Immature natural killer cell (primary cell): ENCODE results near the gene ETV7. TPM values are rescaled to one million over a fixed set of nuclear protein-coding genes. Genes with fewer than 3 reads are reported as not detected.
"Not testable (repeated sequence)": the region's sequence is repeated elsewhere in the genome, so short reads cannot be mapped to it uniquely, and the experiment has no call there.

Experiments used
- DNase-seq, 3 donors: peaks; one replicate each; pipeline ENCODE4 v3.0.0; 2022; ENCODE audit warnings: mixed read lengths in 1 of 3
- H3K27ac Mint-ChIP-seq, 6 donors: one replicate each; pipeline ENCODE4 v1.8.0; 2020; ENCODE audit warnings: mixed read lengths in 6 of 6, mild to moderate bottlenecking in 5 of 6, inconsistent platforms in 4 of 6, moderate library complexity in 3 of 6
- H3K27me3 Mint-ChIP-seq, 3 donors: one replicate each; pipeline ENCODE4 v1.8.0; 2020 to 2021; ENCODE audit warnings: low read depth in 3 of 3, mild to moderate bottlenecking in 3 of 3, mixed read lengths in 3 of 3, moderate library complexity in 3 of 3, inconsistent platforms in 1 of 3
- H3K36me3 Mint-ChIP-seq, 3 donors: one replicate each; pipeline ENCODE4 v1.8.0; 2020; ENCODE audit warnings: mixed read lengths in 3 of 3, inconsistent platforms in 2 of 3, mild to moderate bottlenecking in 2 of 3
- H3K4me1 Mint-ChIP-seq, 2 donors: one replicate each; pipeline ENCODE4 v1.8.0; 2020; ENCODE audit warnings: inconsistent platforms in 2 of 2, mild to moderate bottlenecking in 2 of 2, mixed read lengths in 2 of 2, moderate library complexity in 1 of 2
- H3K4me3 Mint-ChIP-seq, 5 donors: one replicate each; pipeline ENCODE4 v1.8.0; 2020; ENCODE audit warnings: mild to moderate bottlenecking in 5 of 5, mixed read lengths in 5 of 5, inconsistent platforms in 3 of 5, moderate library complexity in 3 of 5
- H3K9me3 Mint-ChIP-seq, 6 donors: one replicate each; pipeline ENCODE4 v1.8.0; 2020; ENCODE audit warnings: mild to moderate bottlenecking in 6 of 6, mixed read lengths in 6 of 6, inconsistent platforms in 4 of 6, moderate library complexity in 3 of 6
- polyA plus RNA-seq, 3 donors: library from polyadenylated mRNA; unstranded; fragments of 300-500 nt; fragmentation: Illumina TruSeq; gene quantifications; one replicate each; pipeline ENCODE4 v1.2.3, GENCODE V29; 2021

Gene ETV7
- polyA plus RNA-seq, 3 donors from 2014 or later: 2.0 TPM; not detected in 2

DNA sequence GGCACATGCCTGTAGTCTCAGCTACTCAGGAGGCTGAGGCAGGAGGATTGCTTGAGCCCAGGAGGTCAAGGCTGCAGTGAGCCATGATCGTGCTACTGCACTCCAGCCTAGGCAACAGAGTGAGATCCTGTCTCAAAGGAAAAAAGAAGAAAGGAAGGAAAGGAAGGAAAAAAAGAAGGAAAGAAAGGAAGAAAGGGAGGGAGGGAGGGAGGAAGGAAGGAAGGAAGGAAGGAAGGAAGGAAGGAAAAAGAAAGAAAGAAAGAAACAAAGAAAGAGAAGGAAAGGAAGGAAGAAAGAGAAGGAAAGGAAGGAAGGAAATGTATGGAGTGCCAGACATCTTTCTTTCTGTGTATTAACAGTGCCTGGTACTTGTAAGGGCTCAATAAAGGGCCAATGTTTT, 49.2 kb downstream of the ETV7 start:
- not testable (repeated sequence) for DNase-seq, H3K4me3 Mint-ChIP-seq, H3K36me3 Mint-ChIP-seq, H3K9me3 Mint-ChIP-seq
- peaks cover 7 to 16% (median 13%) of the 10 kb centered on the region in 3 donors for H3K27me3 Mint-ChIP-seq
- H3K27ac Mint-ChIP-seq: peak overlapping the region in 1 of 6 donors; percentile 28
- H3K4me1 Mint-ChIP-seq: peaks cover 9 to 19% of the 10 kb centered on the region in 2 donors

DNA sequence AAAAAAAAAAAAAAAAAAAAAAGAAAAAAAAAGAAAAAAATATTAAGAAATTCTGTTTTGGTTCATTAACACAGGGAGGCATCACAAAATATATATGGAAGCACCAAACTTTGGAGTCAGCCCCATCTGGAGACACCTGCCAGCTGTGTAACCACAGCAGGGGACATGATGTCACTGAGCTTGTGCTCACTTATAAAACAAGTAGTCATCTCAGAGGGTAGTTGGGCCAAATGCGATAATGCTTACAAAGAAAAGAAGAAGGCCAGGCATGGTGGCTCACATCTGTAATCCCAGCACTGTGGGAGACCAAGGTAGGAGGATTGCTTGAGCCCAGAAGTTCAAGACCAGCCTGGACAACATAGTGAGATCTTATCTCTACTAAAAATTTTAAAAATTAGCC, 49.7 kb downstream of the ETV7 start:
- Mint-ChIP-seq H3K27ac (no peak overlapping the region), H3K4me1 (peaks cover 9 to 19% of the 10 kb centered on the region in 2 donors)

DNA sequence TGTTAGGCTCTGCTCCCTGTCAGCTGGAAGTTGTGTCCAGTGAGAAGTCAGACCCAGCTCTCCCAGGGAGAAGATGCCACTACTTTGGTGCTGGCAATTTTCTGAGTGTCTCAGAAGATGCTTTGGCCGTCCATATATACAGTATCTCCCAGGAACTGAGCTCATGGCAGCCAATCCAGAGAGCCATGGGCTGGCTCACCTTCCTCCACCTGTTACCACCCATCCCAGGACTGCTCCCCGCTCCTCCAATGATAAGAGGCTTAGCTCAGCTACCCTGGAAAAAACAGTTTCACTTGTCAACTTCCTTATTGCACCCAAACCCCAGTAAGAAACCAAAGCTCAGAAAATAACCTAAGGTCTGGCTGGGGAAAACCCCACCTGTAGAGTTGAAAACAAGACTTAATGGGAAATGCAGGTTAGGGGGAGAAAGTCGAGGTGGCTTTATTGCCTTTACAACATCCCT, 50.7 kb downstream of the ETV7 start, which contains the start of gene BNIP5:
BNIP5 (minus strand) TSS at position 110 of the 463 bp plus-strand sequence. CDS start 6,198 bp downstream, outside the sequence.
- no peak for DNase-seq

More for the DNA sequence above, 49.7 kb downstream of the ETV7 start:
- Mint-ChIP-seq H3K4me3 (no peak overlapping the region), H3K9me3 (no peaks in the 10 kb centered on the region), H3K36me3 (no peaks in the 10 kb centered on the region), H3K27me3 (peaks cover 7 to 16% (median 13%) of the 10 kb centered on the region in 3 donors)
- DNase-seq: no peak

DNA sequence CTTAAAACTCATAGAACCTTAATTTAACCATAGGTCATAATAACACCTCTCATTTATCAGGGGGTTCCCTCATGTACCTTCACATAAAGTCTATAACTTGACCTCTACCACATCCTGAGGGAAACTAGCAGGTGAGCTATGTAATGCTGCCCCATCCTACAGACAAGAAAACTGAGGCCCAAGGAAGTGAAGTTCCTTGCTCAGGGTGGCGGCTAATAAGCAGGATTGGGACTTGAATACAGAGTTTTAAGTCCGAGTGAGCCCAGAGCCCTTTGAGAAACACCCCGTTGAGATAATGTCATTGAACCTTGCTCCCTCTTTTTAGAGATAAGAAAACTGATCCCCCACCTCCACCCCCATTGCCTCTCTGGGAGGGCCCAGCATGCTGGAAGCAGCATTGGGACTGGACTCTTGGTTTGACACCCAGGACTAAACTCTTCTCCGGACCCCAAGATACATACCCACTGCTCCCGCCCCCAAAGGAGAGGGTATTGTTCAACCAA, 51.2 kb downstream of the ETV7 start:
- Mint-ChIP-seq H3K27ac (no peak overlapping the region), H3K4me3 (no peak overlapping the region), H3K36me3 (no peaks in the 10 kb centered on the region), H3K4me1 (peaks cover 9 to 19% of the 10 kb centered on the region in 2 donors), H3K27me3 (peaks cover 7 to 17% (median 14%) of the 10 kb centered on the region in 3 donors), H3K9me3 (no peaks in the 10 kb centered on the region)
- no peak for DNase-seq

More for the DNA sequence above, 50.7 kb downstream of the ETV7 start, which contains the start of gene BNIP5:
- peak within 1 kb of the TSS in 1 of 6 donors; percentile 47 for H3K27ac Mint-ChIP-seq
- H3K4me1 Mint-ChIP-seq: peaks cover 9 to 19% of the 10 kb centered on the region in 2 donors
- H3K4me3 Mint-ChIP-seq: no peak within 1 kb of the TSS
- peaks cover 7 to 17% (median 13%) of the 10 kb centered on the region in 3 donors for H3K27me3 Mint-ChIP-seq
- H3K36me3 Mint-ChIP-seq: no peaks in the 10 kb centered on the region
- H3K9me3 Mint-ChIP-seq: no peaks in the 10 kb centered on the region

DNA sequence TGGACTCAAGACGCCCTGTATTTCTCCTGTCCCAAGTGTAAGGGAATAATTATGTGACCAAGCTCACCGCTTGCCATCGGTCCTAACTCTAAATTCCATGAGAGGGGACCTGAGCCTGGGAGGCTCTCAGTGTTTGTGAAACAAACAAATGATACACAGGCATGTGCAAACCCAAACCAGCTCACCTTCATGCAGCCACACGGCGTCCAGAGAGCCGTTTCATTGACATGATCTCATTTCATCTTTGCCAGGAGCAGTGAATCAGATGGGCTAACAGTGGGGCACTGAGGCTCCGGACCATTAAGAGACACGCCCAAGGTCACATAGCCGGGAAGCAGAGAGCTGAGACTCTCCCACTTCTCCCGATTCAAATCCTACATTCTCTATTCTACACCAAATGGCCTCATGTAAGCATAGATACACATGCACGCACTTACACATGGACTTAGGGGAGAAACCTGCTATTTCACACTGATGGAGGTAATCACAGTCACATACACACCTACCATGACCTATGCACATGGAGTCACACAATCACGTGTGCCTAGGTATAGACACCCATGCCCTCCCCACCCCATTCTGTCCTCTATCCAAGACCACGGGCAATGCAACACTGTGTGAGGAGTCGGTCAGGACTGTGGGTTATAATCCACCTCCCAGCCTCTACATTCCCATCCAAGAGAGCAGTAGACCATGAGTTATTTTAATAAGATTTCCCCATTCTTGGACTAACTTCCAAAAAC, 51.8 kb downstream of the ETV7 start:
- Mint-ChIP-seq H3K27ac (no peak overlapping the region), H3K4me1 (peaks cover 5 to 15% of the 10 kb centered on the region in 2 donors), H3K9me3 (no peaks in the 10 kb centered on the region), H3K27me3 (peaks cover 4 to 17% (median 12%) of the 10 kb centered on the region in 3 donors), H3K36me3 (no peaks in the 10 kb centered on the region), H3K4me3 (no peak overlapping the region)
- no peak for DNase-seq

DNA sequence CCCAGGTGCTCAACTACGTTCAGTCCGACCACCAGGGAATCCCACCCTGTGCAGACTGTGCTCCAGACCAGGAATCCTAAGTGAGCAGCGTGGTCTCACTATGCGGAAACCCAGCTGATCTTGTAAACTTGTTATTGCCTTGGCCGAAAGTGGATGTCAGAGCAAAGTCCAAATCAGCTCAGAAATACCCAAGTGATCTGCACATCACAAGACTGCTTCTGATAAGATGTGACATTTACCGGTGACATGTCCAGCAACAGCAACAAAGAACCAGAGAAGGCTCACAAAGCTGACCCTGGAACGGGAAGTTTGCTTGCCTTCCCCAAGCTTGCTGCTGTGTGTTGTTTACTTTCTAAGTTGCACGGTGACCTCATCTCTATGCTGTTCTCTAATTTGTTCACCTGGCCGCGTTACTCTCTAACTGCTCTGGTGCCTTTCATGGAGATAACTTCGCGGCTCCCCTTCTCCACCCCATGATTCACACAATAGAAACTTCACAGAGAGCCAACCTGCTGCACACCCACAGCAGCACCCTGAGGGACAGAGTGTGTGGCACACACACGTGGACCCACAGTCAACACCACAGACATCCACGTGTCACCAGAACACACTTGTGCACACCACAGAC, 52.5 kb downstream of the ETV7 start:
- Mint-ChIP-seq H3K4me3 (no peak overlapping the region), H3K4me1 (peaks cover 3 to 8% of the 10 kb centered on the region in 2 donors), H3K9me3 (no peaks in the 10 kb centered on the region), H3K27ac (no peak overlapping the region), H3K27me3 (peaks cover 3 to 13% (median 11%) of the 10 kb centered on the region in 3 donors), H3K36me3 (no peaks in the 10 kb centered on the region)
- DNase-seq: no peak

DNA sequence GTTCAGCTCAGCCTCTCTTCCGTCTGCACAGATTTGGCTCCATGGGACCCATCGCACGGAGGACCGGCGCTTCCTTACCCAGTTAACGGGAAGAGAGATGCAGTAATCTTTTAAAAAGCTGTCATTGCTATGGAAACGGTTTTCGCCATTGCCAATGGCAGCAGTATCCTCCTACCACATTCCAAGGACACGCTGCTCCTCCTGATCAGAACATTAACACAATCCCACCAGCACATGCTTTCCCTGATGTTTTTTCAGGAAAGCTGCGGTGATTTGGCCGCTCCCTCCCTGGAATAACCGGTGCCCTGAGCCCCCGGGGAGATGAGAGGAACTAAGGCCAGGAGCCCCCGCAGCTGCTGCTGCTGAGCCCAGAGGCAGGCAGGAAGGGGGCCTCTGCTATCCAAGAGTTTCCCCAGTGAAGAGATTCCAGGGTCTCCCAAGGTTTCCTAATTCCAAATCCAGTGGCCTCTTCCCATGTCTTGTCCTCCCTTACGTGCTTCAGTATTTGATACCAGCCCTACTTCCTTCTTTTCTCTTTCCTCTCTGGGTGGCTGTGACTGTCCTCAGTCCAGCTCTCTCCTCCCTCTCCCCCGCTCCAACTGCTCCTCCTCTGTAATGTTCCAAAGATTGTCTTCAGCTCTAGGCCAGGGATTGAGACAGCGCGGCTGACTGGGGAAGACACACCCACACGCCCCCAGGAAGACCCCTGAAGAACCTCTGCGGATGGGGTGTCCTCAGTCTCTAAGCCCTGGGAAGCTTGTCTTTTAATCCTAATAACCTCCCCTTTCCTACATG, 53.3 kb downstream of the ETV7 start:
- Mint-ChIP-seq H3K36me3 (no peaks in the 10 kb centered on the region), H3K9me3 (no peaks in the 10 kb centered on the region), H3K4me3 (no peak overlapping the region), H3K27me3 (peaks cover 3 to 11% (median 11%) of the 10 kb centered on the region in 3 donors), H3K4me1 (peaks cover 3 to 7% of the 10 kb centered on the region in 2 donors), H3K27ac (no peak overlapping the region)
- DNase-seq: no peak

DNA sequence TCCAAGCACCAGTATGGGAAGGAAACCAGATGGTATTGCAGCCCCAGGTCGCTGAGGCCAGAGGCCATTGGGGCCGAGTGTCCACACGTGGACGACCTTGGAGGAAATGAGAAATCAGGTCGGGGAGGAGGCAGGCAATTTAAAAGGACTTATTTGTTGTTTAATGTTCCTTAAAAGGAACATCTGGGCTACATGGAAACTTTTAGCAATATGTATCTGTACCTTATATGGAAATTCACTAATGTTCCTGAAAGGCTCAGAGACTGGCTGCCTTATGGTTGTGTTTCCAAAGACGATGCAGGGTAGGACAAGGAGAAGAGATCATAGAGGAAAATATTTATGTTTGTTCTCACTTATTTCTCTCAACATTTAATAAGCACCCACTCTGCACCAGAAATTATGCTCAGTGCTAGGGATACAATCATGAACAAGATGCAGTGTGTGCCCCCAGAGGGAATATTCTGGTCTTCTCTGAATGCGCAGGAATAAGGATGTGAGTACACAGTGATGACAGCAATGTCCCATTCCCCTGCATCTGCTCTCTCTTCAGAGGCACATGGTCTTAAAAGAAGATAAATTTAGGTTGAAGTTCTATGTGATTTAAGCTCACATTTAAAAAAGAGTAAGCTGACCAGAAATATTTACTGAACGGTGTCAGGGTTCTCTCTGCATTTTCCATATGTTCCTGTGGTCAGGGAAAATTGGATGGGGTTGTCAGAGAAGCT, 54.1 kb downstream of the ETV7 start:
- peaks cover 3 to 7% of the 10 kb centered on the region in 2 donors for H3K4me1 Mint-ChIP-seq
- no peaks in the 10 kb centered on the region for H3K36me3 Mint-ChIP-seq
- H3K9me3 Mint-ChIP-seq: no peaks in the 10 kb centered on the region
- no peak for DNase-seq
- no peak overlapping the region for H3K4me3 Mint-ChIP-seq
- peaks cover 3 to 12% (median 11%) of the 10 kb centered on the region in 3 donors for H3K27me3 Mint-ChIP-seq
- H3K27ac Mint-ChIP-seq: no peak overlapping the region

DNA sequence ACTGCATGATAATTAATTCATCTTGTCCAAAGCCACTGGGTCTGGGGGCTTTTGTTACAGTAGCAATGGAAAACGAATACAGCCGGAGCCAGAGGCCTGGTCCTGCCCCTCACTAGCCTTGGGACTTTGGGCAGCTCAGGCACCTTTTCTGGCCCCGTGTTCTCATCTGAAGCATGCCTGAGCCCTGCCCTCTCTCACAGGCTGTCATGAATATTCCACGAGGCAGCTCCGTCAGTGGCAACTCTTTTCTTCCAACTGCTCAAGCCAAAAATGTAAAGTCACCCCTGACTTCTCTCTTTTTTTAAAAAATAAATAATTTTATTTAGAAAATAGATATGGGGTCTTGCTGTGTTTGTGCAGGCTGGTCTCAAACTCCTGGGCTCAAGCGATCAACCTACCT, 56.1 kb downstream of the ETV7 start:
- no peaks in the 10 kb centered on the region for H3K9me3 Mint-ChIP-seq
- no peak overlapping the region for H3K4me3 Mint-ChIP-seq
- no peaks in the 10 kb centered on the region for H3K4me1 Mint-ChIP-seq
- DNase-seq: no peak
- H3K27ac Mint-ChIP-seq: no peak overlapping the region
- H3K27me3 Mint-ChIP-seq: peaks cover 3 to 11% (median 9%) of the 10 kb centered on the region in 3 donors
- H3K36me3 Mint-ChIP-seq: no peaks in the 10 kb centered on the region

DNA sequence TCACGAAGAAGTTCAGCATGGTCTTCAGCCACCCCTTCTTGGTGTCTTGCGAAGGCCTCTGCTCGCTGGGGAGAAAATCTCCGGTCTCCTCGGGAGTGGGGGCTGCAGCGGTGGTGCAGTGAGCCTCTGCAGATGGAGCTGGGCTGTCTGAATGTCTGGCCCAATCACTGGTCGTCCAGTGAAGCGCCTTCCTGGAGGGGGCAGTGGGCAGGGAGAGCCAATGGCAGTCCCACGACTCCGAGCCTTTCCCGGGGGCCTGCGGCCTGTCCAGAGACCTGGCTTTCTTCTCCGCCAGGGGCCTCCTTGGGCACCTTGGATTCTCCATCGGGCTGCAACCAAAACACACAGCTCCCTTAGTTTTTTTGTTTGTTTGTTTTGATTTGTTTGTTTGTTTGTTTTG, 57.1 kb downstream of the ETV7 start:
- Mint-ChIP-seq H3K27ac (no peak overlapping the region), H3K27me3 (peaks cover 4 to 9% (median 4%) of the 10 kb centered on the region in 3 donors), H3K4me3 (no peak overlapping the region), H3K9me3 (no peaks in the 10 kb centered on the region), H3K36me3 (no peaks in the 10 kb centered on the region), H3K4me1 (no peaks in the 10 kb centered on the region)
- no peak for DNase-seq

DNA sequence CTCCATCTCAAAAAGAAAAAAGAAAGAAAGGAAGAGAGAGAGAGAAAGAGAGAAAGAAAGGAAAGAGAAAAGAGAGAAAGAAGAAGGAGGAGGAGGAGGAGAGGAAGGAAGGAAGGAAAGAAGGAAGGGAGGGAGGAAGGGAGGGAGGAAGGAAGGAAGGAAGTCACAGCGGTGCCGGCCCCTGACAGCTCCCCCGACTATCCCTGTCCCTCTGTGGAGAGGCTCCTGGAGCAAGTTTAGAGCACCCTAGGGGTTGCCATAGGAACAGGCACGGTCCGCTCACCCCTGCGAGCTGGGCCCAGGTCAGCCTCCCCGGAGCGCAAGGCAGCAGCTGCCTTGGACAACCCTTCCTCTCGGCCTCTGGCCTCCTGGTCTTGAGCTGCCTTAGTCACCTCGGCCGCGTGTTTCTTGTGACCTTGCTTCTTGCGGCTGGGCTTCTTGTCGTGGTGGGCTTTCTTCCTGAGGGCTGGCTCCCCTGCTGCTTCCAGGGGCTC, 57.6 kb downstream of the ETV7 start:
- Mint-ChIP-seq H3K4me3 (no peak overlapping the region), H3K27me3 (peaks cover 1 to 9% (median 2%) of the 10 kb centered on the region in 3 donors), H3K36me3 (no peaks in the 10 kb centered on the region), H3K4me1 (no peaks in the 10 kb centered on the region), H3K27ac (no peak overlapping the region), H3K9me3 (no peaks in the 10 kb centered on the region)
- DNase-seq: no peak

DNA sequence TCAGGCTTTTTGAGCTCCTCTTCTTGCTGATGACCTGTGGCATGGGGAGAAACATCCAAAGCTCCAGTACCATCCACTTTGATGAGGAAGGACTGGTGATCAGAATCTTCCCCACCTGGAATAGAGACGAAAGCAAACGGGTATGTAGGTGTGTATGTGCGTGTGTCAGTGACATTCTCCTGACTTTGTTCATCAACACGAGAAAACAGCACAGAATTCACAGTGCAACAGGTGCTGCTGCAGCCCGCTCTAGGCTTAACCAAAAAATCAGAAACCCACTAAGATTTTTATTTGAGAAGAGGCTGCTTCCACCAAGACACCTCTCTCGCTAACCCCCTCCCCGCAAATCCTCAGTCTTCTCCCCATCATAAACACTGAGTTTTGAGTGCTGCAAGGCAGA, 58.9 kb downstream of the ETV7 start:
- no peak overlapping the region for H3K4me3 Mint-ChIP-seq
- no peaks in the 10 kb centered on the region for H3K9me3 Mint-ChIP-seq
- H3K27me3 Mint-ChIP-seq: peaks cover 1 to 6% (median 2%) of the 10 kb centered on the region in 3 donors
- DNase-seq: no peak
- H3K36me3 Mint-ChIP-seq: no peaks in the 10 kb centered on the region
- H3K4me1 Mint-ChIP-seq: no peaks in the 10 kb centered on the region
- H3K27ac Mint-ChIP-seq: no peak overlapping the region

DNA sequence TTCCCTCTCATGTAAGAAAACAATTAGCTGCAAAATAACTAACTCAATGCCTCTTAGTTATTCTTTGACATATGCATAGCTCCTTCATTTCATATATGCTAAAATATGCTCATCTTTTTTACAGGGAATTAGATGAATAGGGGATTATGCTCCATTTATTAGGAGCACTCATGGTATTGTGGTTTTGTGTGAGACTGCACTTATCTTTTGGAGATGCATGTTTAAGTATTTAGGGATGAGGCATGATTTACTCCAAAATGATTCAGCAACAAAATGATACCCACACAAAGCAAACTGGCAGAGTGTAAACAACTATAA, 59.6 kb downstream of the ETV7 start:
- H3K9me3 Mint-ChIP-seq: no peaks in the 10 kb centered on the region
- no peaks in the 10 kb centered on the region for H3K4me1 Mint-ChIP-seq
- H3K36me3 Mint-ChIP-seq: no peaks in the 10 kb centered on the region
- H3K27me3 Mint-ChIP-seq: peaks cover 1 to 6% (median 2%) of the 10 kb centered on the region in 3 donors
- no peak overlapping the region for H3K4me3 Mint-ChIP-seq
- H3K27ac Mint-ChIP-seq: no peak overlapping the region
- no peak for DNase-seq
